ENCODE data around the gene FAM240B. TPM values are rescaled to one million over a fixed set of nuclear protein-coding genes. Genes with fewer than 3 reads are reported as not detected.

Gene FAM240B
- total RNA-seq, 1 donor from 2014 or later: not detected

DNA sequence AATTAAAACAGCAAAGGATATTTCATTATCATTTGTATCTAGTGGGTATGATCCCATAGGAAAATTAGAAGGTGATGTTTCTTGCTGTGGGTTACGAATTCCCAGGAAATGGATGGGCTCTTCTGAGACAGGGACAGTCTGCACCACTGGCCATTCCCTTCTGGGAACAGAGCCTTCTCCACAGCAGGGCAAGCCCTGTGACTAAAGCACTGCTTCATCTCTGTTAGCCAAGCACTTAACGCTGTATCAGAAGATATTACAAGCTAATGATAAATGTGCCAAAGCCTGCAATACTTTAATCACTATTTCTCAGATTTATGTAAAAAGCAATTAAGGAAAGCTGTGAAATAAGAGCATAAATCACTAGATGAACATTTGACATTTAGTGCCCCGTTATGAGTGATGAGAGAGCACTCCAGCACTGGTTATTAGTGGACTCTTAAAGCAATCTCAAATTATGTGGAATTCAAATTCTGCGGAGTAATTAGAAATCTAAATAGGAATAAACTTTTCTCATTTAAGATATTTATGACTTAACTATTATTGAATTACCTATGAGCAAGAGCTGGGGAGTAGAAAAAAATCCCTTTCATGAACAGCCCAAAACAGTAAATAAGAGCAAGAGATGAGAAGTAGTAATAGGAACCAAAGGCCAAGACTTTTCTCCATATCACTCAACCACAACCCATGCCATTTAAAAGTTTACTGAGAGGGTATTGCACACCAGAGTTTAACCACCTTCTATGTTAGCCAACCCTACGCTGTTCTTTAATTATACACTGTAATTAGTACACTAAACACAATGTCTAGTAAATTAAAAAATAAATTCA lies 49.2 kb downstream of the FAM240B start:
- DNase-seq (ENCODE audit: low read depth, low spot score): no peak

DNA sequence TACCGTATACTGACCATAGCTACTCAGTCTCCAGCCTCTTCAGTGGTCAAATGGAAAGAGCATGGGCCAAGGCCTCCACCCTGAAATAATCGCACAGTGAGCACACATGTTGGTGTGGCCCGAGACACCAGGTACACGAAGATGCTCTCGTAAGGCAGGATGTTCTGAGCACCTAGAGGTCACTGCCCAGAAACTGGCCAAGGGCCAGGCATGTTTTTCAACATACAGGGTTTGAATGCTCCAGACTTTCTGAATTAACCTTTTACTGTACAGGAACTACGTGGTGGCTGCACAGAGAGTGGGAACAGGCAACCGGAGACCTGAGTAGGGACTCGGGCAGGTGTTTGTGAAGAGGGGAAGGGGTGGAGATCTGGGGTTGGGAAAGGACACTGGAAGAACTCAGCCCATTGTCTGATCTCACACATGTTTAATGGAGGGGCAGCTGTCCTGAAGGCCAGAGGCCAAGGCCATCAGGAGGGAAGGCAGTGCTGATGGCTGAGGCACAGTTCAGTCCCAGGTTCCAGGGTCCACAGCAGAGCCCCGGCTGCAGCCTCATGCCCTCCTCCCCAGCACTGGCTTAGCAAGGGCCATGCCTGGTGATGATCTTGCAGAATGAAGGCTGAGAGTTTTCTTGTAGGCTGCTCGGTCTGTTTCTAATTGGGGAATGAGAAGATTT lies 51.0 kb downstream of the FAM240B start:
- no peak for DNase-seq (ENCODE audit: low read depth, low spot score)

DNA sequence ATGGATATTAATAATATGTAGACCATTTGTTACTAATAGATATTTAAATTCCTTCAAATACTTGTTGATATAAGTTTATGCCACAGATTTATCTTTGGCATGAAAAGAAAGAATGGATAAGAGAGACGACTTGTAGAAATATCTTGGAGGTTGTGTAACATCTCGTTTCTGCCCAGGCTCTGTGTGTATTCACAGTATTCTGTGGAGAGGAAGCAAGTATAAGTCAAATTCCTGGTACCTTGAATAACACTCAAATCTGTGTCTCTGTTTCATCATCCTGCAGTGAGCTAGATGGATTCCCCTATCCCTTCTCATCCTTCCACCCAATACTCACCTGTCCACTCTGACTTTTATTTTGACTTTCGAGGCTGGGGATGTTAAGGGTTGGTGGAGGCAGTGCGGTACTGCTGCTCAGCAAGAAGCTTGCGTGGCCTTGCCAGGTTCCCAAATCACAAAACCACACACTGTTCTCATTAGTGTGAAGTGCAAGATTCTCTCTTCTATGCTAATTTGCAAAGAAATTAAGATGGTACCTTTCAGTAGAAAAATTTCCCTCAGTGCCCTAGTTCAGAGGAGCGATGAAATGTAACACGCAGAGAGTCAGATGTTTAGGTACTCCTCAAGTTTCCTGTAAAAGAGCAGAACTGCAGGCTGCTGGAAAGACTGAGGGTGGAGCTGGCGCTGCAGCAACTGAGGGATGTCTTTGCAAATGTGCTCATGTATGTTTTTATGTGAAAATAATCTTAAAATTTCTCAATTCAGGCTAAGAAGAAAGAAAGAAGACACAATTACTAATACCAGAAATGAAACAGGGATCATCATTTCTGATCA lies 57.0 kb downstream of the FAM240B start:
- DNase-seq (ENCODE audit: low read depth, low spot score): no peak

DNA sequence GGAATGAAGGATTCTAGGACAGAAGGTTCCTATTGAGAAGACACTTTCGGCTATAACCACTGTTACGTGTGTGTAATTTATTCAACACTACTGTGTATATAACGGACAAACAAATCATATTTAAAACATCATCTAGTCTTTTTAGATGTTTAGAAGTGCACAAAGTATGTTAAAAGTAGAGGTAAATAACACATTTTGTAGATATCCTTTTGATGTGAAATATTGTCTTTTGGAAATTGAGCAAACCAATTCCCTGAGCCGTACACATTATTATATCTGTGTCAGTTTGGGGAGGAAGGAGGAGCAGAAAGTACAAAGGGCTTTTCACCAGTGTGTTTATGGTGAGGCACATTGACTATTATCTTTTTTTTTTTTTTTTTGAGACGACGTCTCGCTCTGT lies 60.4 kb downstream of the FAM240B start:
- no peak for DNase-seq (ENCODE audit: low read depth, low spot score)

DNA sequence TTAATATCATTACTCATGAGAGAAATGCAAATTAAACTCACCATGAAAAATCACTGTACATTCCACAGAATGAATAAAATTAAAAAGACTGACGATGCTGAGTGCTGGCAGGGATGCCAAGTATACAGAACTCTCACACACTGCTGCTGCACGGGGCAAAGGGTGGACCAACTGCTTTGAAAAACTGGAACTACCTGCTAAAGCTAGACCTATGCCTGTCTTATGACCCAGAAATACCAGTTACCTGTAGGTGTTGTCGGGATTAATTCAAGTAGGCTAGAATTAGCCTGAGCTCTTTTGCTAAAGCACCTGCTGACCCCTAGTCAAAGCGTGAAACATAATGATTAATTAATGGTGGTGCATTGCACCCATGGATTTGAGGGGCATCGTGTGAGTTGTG lies 63.0 kb downstream of the FAM240B start:
- DNase-seq (ENCODE audit: low read depth, low spot score): no peak

DNA sequence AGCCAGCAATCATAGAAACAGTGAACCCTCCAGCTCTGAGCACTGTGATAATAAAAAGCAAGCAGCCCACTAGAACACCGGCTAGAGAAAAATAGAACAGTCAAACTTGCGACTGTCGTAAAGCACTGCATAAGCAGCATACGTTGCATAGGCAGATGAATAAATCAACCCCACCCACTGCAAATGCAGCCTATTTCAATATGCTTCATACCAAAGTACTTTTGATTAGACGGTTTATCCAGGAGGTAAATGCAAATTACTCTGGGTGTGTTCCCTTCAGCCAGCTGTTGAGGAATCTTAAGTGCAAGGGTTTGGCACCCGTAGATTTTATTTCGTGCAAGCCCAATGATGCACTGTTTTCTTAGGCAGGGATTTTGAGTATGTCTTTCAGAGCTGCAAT lies 67.4 kb downstream of the FAM240B start:
- DNase-seq (ENCODE audit: low read depth, low spot score): no peak

DNA sequence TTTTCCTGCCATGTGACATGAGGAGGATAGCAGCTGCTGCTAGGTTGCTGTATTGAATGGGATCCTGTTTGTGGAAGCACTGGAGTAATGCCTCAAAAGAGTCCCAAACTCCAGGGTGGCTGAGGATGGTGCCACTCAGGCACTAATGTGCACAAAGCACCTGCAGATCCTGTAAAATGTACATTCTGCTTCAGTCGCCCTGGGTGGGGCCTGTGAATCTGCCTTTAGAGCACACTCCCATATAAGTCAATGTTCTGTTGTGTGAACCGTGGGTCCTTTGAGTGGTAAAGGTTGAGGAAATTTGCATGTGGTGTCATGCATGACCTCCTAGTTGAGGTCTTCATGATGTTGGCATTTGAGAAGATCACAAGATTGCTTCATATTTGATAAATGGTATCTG lies 67.9 kb downstream of the FAM240B start:
- no peak for DNase-seq (ENCODE audit: low read depth, low spot score)

DNA sequence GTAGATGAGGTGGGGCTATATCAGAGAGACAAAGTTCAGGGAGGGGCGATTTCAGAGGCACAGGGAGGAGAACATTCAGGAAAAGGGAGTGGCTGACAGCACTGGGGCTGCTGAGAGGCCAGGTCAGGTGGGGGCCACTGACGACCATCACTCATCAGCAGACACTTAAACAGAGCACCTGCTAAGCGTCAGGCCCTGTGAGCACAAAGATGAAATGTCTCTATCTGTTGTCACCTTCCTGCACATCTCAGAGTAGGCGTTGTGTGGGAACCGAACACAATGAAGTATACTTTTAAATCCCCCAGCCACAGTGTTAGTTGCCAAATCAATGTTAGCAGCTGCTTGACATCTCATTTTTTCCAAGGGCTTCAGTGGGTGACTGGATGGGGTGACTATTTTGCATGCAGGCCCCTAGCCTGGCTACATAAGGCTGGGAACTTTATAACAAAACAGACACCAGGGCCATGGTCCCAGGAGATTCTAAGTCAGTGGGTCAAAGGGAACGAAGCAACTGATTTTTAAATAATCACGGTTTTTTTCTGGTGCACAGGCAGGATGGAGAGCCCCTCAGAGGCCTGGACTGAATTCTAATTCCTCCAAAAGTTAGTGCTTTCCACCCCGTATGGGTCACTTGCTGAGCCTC lies 68.4 kb downstream of the FAM240B start:
- DNase-seq (ENCODE audit: low read depth, low spot score): no peak

DNA sequence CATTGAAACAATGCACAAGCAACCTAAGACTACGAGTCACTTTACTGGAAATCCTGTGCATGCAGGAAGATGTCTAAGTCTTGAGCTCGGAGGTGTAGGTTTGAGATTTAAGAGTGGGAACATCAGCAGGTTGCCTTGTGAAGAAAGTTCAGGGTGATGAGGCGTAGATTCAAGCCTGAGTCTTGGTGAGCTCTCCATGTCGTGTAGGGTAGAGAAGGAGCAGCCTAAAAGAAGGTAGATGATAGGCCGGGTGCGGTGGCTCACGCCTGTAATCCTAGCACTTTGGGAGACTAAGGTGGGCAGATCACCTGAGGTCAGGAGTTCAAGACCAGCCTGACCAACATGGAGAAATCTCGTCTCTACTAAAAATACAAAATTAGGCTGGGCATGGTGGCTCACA lies 69.4 kb downstream of the FAM240B start:
- no peak for DNase-seq (ENCODE audit: low read depth, low spot score)

DNA sequence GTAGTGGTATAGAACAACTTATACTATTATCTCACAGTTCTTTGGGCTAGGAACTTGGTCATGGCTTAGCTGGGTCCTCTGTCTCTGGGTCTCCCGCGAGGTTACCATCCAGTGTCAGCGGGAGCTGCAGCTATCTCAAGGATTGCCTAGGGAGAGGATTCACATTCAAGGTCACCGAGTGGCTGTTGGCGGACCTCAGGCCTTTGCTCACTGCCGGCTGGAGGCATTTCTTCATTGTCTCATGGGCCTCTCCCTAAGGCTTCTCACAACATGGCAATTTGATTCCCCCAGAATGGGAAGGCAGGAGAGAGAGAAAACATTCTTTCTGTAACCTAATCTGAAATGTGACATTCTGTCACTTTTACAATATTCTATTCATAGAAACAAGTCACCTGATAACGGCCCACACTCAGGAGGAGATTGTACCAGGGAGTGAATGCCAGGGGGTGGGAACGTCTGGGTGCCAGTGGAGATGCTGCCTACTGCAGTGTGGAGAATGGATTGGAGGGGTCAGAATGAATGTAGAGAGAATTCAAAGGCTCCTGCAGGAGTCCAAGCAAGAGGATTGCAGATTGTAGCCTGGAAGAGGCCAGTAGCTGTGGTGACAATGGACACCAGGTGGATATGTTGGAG lies 70.1 kb downstream of the FAM240B start:
- DNase-seq (ENCODE audit: low read depth, low spot score): no peak

DNA sequence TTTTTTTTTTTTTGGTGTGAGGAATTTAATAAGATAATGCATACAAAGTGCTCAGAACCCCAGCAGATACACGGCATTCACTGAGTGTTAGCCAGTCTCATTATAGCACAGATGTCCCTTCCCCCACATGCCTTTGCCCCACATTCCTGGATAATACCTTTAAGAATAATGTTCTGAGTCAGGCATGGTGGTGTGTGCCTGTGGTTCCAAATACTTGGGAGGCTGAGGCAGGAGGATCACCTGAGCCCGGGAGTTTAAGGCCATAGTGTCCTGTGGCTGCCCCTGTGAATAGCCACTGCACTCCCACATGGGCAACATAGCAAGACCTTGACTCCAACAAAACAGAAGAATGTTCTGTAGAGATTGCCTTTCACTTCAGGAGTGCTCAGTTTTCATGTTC lies 75.3 kb downstream of the FAM240B start:
- no peak for DNase-seq (ENCODE audit: low read depth, low spot score)

Other genes starting within 250 kb of the FAM240B start
- 0.21 and 1.5 TPM in 2 replicates for gene ANKRD18A, start 99.5 kb downstream of the FAM240B start, total RNA-seq